Endothelial cell of umbilical vein (primary cell): ENCODE data around the gene RALA. TPM values are rescaled to one million over a fixed set of nuclear protein-coding genes. Genes with fewer than 3 reads are reported as not detected.

Experiments used
- BruUV-seq: library from RNA; stranded (reverse); fragments of 400-500 nt; replicated peaks from 2 replicates; lab custom pipeline; 2021; lab: Mats Ljungman, UMichigan
- CTCF ChIA-PET: fragments of 300-600, 350-600 bp; sonication (Branson Sonifier 250); formaldehyde crosslinking; loops from one replicate; lab custom pipeline; 2021; ENCODE audit warnings: antibody characterized with exemption, inconsistent platforms; lab: Charles Lee
- POLR2A ChIA-PET: fragments of 300-600, 350-600 bp; sonication (Branson Sonifier 250); formaldehyde crosslinking; loops from one replicate; lab custom pipeline; 2021; ENCODE audit warnings: antibody characterized with exemption, inconsistent platforms; lab: Charles Lee
- DNase-seq: peaks from one replicate; pipeline ENCODE4 v3.0.0-alpha.2; 2011; ENCODE audit warnings: low read depth, low spot score
- FAIRE-seq: peaks from 2 replicates; lab custom pipeline; 2011; peaks lifted over from hg19 to GRCh38; lab: Jason Lieb, UNC
- H2AFZ ChIP-seq: 2 replicates; pipeline ENCODE4 v1.6.0; 2012; ENCODE audit warnings: low read depth, low read length, control low read depth, inconsistent platforms
- H3K27ac ChIP-seq: 2 replicates; pipeline ENCODE4 v1.5.1; 2011; ENCODE audit warnings: low read depth, mild to moderate bottlenecking, control low read depth, low read length, moderate library complexity; ENCODE audit not compliant: insufficient read depth
- H3K27me3 ChIP-seq, 2 experiments: 2 replicates each; pipeline versions ENCODE4 v1.6.0 to v1.6.1; 2011; ENCODE audit warnings: low read length in 2 of 2, mixed read lengths in 1 of 2; ENCODE audit not compliant: control insufficient read depth in 2 of 2, insufficient read depth in 2 of 2
- H3K36me3 ChIP-seq, 2 experiments: 2 replicates in 1 of 2; 3 replicates in 1 of 2; pipeline ENCODE4 v1.5.1; 2011; ENCODE audit warnings: low read length in 2 of 2, mild to moderate bottlenecking in 1 of 2, moderate library complexity in 1 of 2; ENCODE audit not compliant: control insufficient read depth in 2 of 2, insufficient read depth in 2 of 2; ENCODE audit errors: extremely low read depth in 1 of 2
- H3K4me1 ChIP-seq: 3 replicates; pipeline ENCODE4 v1.5.1; 2011; ENCODE audit warnings: mild to moderate bottlenecking, low read length; ENCODE audit not compliant: control insufficient read depth, insufficient read depth; ENCODE audit errors: extremely low read depth
- H3K4me2 ChIP-seq: 2 replicates; pipeline ENCODE4 v1.6.1; 2011; ENCODE audit warnings: low read length, control low read depth, mixed read lengths; ENCODE audit not compliant: insufficient read depth
- H3K4me3 ChIP-seq, 3 experiments: fragments of 200-600 bp in 1 of 3; sonication (generic), shearing (Covaris generic) in 1 of 3; replicated peaks in 1 of 3; 2 replicates each; pipeline ENCODE4 v1.5.1; 2011 to 2016; ENCODE audit warnings: control low read depth in 3 of 3, low read length in 3 of 3, mild to moderate bottlenecking in 2 of 3, inconsistent platforms in 1 of 3, low read depth in 1 of 3, moderate library complexity in 1 of 3; ENCODE audit not compliant: insufficient read depth in 1 of 3
- H3K79me2 ChIP-seq: 2 replicates; pipeline ENCODE4 v1.6.0; 2012; ENCODE audit warnings: low read length, inconsistent platforms; ENCODE audit not compliant: control insufficient read depth, insufficient read depth
- H3K9ac ChIP-seq: replicated peaks from 2 replicates; pipeline ENCODE3; 2011; ENCODE audit warnings: low read length, control low read depth; ENCODE audit not compliant: insufficient read depth; ENCODE audit errors: extremely low read depth
- H3K9me1 ChIP-seq: replicated peaks from 3 replicates; pipeline ENCODE4 v1.6.0; 2011; ENCODE audit warnings: mild to moderate bottlenecking, low read length; ENCODE audit not compliant: control insufficient read depth, insufficient read depth; ENCODE audit errors: extremely low read depth
- H3K9me3 ChIP-seq: replicated peaks from 2 replicates; pipeline ENCODE4 v1.5.1; 2012; ENCODE audit warnings: low read length, inconsistent platforms; ENCODE audit not compliant: control insufficient read depth, insufficient read depth
- H4K20me1 ChIP-seq: replicated peaks from 2 replicates; pipeline ENCODE3; 2011; ENCODE audit warnings: mild to moderate bottlenecking, low read length; ENCODE audit not compliant: control insufficient read depth, insufficient read depth; ENCODE audit errors: extremely low read depth
- EZH2 ChIP-seq: IDR thresholded peaks from 2 replicates; pipeline ENCODE4 v1.6.1; 2012; ENCODE audit warnings: borderline replicate concordance, low read depth, mild to moderate bottlenecking, moderate library complexity, low read length, inconsistent platforms; ENCODE audit not compliant: severe bottlenecking
- FOS ChIP-seq: IDR thresholded peaks from 2 replicates; pipeline ENCODE4 v1.6.1; 2011; ENCODE audit warnings: mild to moderate bottlenecking, low read length, moderate library complexity, borderline replicate concordance; ENCODE audit not compliant: insufficient read depth
- GATA2 ChIP-seq: IDR thresholded peaks from 2 replicates; pipeline ENCODE4 v1.7.0; 2011; ENCODE audit warnings: low read depth, mild to moderate bottlenecking, moderate library complexity, mixed read lengths, low read length; ENCODE audit not compliant: insufficient read length, insufficient read depth
- JUN ChIP-seq: IDR thresholded peaks from 2 replicates; pipeline ENCODE4 v1.6.1; 2011; ENCODE audit warnings: borderline replicate concordance, low read depth; ENCODE audit not compliant: insufficient read length, insufficient read depth
- MYC ChIP-seq: IDR thresholded peaks from one replicate; pipeline ENCODE4 v1.6.1; 2011; ENCODE audit warnings: mild to moderate bottlenecking, low read depth, low read length
- POLR2A ChIP-seq: IDR thresholded peaks from 2 replicates; pipeline ENCODE4 v1.6.1; 2012; ENCODE audit warnings: low read depth, mild to moderate bottlenecking, control low read depth, low read length
- POLR2AphosphoS5 ChIP-seq: IDR thresholded peaks from 2 replicates; pipeline ENCODE4 v1.6.1; 2012; ENCODE audit warnings: low read depth, mild to moderate bottlenecking, control low read depth, low read length, moderate library complexity; ENCODE audit not compliant: insufficient read depth
- dilution Hi-C: fragments of 300-500 bp; cut with MboI; formaldehyde crosslinking; loops from one replicate; pipeline ENCODE4 v1.15.0; 2019; ENCODE audit warnings: low sequenced_read_pairs; ENCODE audit not compliant: extremely low pct_ligation_motif_present
- intact Hi-C: fragments of 100-400 bp; cut with micrococcal nuclease; formaldehyde crosslinking; loops from one replicate; pipeline ENCODE4 v1.10.0; 2022
- polyA plus RNA-seq, 4 experiments: library from polyadenylated mRNA; depleted of rRNA in 3 of 4; stranded (reverse) in 3 of 4; unstranded in 1 of 4; fragments of >200 nt; gene quantifications; 2 replicates each; pipeline versions ENCODE4 v1.2.1 to v1.2.3, GENCODE V29; 2011 to 2012; ENCODE audit warnings: missing spikeins in 1 of 4
- total RNA-seq: library from RNA; stranded (reverse); gene quantifications from 2 replicates; pipeline ENCODE4 v1.2.3, GENCODE V29; 2021
- TF ChIP-seq, protein P1 (sequence below): IDR thresholded peaks from 2 replicates; pipeline ENCODE4 v1.6.1; 2011; ENCODE audit not compliant: insufficient read depth, insufficient read length
- TF ChIP-seq, protein P2 (sequence below), 2 donors: IDR thresholded peaks; 1 replicate in 1 of 2; 2 replicates in 1 of 2; pipeline ENCODE4 v1.5.1; 2011; ENCODE audit warnings: low read length in 2 of 2, mild to moderate bottlenecking in 2 of 2, moderate library complexity in 2 of 2, control low read depth in 1 of 2, inconsistent platforms in 1 of 2, low read depth in 1 of 2; ENCODE audit not compliant: insufficient read depth in 1 of 2; ENCODE audit errors: extremely low read depth in 1 of 2

Gene RALA
- total and polyA plus RNA-seq, 2 donors (not counting 3 experiments of a cell fraction or from before 2014, with no cell fraction given): 91.1 to 191 TPM

DNA sequence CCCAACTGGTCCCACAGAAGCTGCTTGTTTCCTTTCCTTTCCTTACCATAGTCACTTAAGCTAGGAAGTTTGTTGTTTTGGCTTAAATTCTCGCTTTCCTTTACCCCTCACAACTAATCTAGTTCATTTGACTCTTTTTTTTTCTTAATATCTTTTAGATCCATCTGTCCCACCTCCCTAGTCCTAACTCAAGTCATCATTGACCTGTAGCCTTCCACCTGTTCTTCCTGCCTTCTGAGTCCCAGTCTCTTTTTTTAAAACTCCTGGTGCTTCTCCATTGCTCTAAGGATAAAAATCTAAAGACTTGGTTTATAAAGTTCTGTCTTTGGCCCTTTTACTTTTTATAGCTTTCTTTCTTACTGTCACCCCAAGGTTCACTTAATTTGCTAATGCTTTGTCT, 47.6 kb downstream of the RALA start:
- H3K4me1 ChIP-seq: peaks cover 17% of the 10 kb centered on the region
- no peaks in the 10 kb centered on the region for H3K9me3 ChIP-seq
- no peak overlapping the region for H2AFZ ChIP-seq
- no peak overlapping the region for H3K4me2 ChIP-seq
- no peak for FAIRE-seq
- H3K27me3 ChIP-seq: no peaks in the 10 kb centered on the region
- no peak overlapping the region for H3K27ac ChIP-seq
- intact Hi-C loops: no loop called here
- BruUV-seq: no TSS peak
- H4K20me1 ChIP-seq: peaks cover 33% of the 10 kb centered on the region
- peaks cover 5 to 8% of the 10 kb centered on the region in 2 experiments for H3K36me3 ChIP-seq
- H3K9ac ChIP-seq: no peak overlapping the region
- no peak overlapping the region for H3K4me3 ChIP-seq
- peaks cover 4% of the 10 kb centered on the region for H3K9me1 ChIP-seq
- ChIA-PET CTCF (interaction anchor here (1.4 to 3.9 kb wide), 2 partner anchors 20 to 91 kb away, joined by 5 to 26 read pairs; no protein-coding TSS in a partner anchor), POLR2A (no interaction called here)
- no peak for DNase-seq
- dilution Hi-C loops: no loop called here
- no peak for TF ChIP-seq POLR2A
- no peak for TF ChIP-seq JUN
- TF ChIP-seq FOS: no peak
- TF ChIP-seq, protein P1, sequence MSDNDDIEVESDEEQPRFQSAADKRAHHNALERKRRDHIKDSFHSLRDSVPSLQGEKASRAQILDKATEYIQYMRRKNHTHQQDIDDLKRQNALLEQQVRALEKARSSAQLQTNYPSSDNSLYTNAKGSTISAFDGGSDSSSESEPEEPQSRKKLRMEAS: no peak
- no peak for TF ChIP-seq GATA2
- no peak for TF ChIP-seq MYC
- TF ChIP-seq EZH2: no peak
- TF ChIP-seq, protein P2, sequence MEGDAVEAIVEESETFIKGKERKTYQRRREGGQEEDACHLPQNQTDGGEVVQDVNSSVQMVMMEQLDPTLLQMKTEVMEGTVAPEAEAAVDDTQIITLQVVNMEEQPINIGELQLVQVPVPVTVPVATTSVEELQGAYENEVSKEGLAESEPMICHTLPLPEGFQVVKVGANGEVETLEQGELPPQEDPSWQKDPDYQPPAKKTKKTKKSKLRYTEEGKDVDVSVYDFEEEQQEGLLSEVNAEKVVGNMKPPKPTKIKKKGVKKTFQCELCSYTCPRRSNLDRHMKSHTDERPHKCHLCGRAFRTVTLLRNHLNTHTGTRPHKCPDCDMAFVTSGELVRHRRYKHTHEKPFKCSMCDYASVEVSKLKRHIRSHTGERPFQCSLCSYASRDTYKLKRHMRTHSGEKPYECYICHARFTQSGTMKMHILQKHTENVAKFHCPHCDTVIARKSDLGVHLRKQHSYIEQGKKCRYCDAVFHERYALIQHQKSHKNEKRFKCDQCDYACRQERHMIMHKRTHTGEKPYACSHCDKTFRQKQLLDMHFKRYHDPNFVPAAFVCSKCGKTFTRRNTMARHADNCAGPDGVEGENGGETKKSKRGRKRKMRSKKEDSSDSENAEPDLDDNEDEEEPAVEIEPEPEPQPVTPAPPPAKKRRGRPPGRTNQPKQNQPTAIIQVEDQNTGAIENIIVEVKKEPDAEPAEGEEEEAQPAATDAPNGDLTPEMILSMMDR (IDR thresholded peaks at IDR 0.05; ENCODE audit: extremely low read depth in 1 of 2, insufficient read depth in 1 of 2, low read depth in 1 of 2, low read length in 2 of 2): no peak
- TF ChIP-seq POLR2AphosphoS5: no peak
- H3K79me2 ChIP-seq: peaks cover 92% of the 10 kb centered on the region
